HCEC 1CT (cell line): ENCODE results near the gene KCNQ1.

Experiments used
- DNase-seq: peaks from one replicate; pipeline ENCODE4 v3.0.0-alpha.2; 2017

KCNQ1 gene

GRCh38 chr11:2425506-2425905 lies 19.3 kb upstream of the KCNQ1 start:
- DNase-seq, result no peak

- no peak for DNase-seq
Observed at GRCh38 chr11:2426221-2426620, 18.6 kb upstream of the KCNQ1 start.

- DNase-seq, result no peak
Observed at GRCh38 chr11:2426826-2427521, 17.8 kb upstream of the KCNQ1 start.

- no peak for DNase-seq
Observed at GRCh38 chr11:2427721-2428321, 17.0 kb upstream of the KCNQ1 start.

GRCh38 chr11:2428322-2428795 lies 16.4 kb upstream of the KCNQ1 start:
- peak; percentile 12 for DNase-seq

GRCh38 chr11:2431395-2431794 lies 13.4 kb upstream of the KCNQ1 start:
- DNase-seq, result no peak

GRCh38 chr11:2432171-2432621 lies 12.6 kb upstream of the KCNQ1 start:
- DNase-seq, result no peak

- DNase-seq, result no peak
Observed at GRCh38 chr11:2432628-2433071, 12.2 kb upstream of the KCNQ1 start.

- DNase-seq, result no peak
Observed at GRCh38 chr11:2433106-2433925, 11.5 kb upstream of the KCNQ1 start.

GRCh38 chr11:2434008-2434407 lies 10.8 kb upstream of the KCNQ1 start:
- no peak for DNase-seq

- DNase-seq, result no peak
Observed at GRCh38 chr11:2434506-2435255, 10.1 kb upstream of the KCNQ1 start.

- DNase-seq, result no peak
Observed at GRCh38 chr11:2435288-2436012, 9.4 kb upstream of the KCNQ1 start.

GRCh38 chr11:2436013-2436520 lies 8.7 kb upstream of the KCNQ1 start:
- DNase-seq, result no peak

- DNase-seq, result no peak
Observed at GRCh38 chr11:2436521-2437031, 8.2 kb upstream of the KCNQ1 start.

GRCh38 chr11:2437516-2437915 lies 7.3 kb upstream of the KCNQ1 start:
- no peak for DNase-seq

GRCh38 chr11:2439820-2440219 lies 5.0 kb upstream of the KCNQ1 start:
- DNase-seq, result no peak

- DNase-seq, result no peak
Observed at GRCh38 chr11:2440646-2441045, 4.2 kb upstream of the KCNQ1 start.

- DNase-seq, result no peak
Observed at GRCh38 chr11:2441171-2441570, 3.6 kb upstream of the KCNQ1 start.

GRCh38 chr11:2442589-2442988 lies 2.2 kb upstream of the KCNQ1 start:
- no peak for DNase-seq

GRCh38 chr11:2443406-2443805 lies 1.4 kb upstream of the KCNQ1 start:
- no peak for DNase-seq

- DNase-seq, result no peak
Observed at GRCh38 chr11:2443881-2444820, 657 bp upstream of the KCNQ1 start, which contains the start of gene TRPM5. TSS of gene TRPM5 (minus strand) at chr11:2444514. CDS start at chr11:2423036, 21,478 bp downstream.
